CD4-positive, alpha-beta T cell treated with Interleukin-17A for 1 hour (primary cell): ENCODE measurements around the gene CLDN6.

ENCODE experiments used
- DNase-seq: peaks from one replicate; pipeline ENCODE4 v3.0.0-alpha.2; 2020

The CLDN6 gene

GRCh38 chr16:3026609-3027488 is 8.9 kb upstream of the CLDN6 start:
- no peak for DNase-seq

GRCh38 chr16:3026003-3026378 is 8.0 kb upstream of the CLDN6 start:
- no peak for DNase-seq

GRCh38 chr16:3025032-3026002 is 7.3 kb upstream of the CLDN6 start:
- no peak for DNase-seq

- peak; percentile 96 for DNase-seq
Observed at GRCh38 chr16:3023669-3024478, 5.9 kb upstream of the CLDN6 start, which contains the start of the genes HCFC1R1 and THOC6. HCFC1R1 (minus strand) TSS chr16:3023942; CDS start chr16:3023941, 1 bp downstream. THOC6 (plus strand) TSS chr16:3024035; CDS start chr16:3024327, 292 bp downstream.

GRCh38 chr16:3023415-3023668 is 5.4 kb upstream of the CLDN6 start:
- no peak for DNase-seq

DNA sequence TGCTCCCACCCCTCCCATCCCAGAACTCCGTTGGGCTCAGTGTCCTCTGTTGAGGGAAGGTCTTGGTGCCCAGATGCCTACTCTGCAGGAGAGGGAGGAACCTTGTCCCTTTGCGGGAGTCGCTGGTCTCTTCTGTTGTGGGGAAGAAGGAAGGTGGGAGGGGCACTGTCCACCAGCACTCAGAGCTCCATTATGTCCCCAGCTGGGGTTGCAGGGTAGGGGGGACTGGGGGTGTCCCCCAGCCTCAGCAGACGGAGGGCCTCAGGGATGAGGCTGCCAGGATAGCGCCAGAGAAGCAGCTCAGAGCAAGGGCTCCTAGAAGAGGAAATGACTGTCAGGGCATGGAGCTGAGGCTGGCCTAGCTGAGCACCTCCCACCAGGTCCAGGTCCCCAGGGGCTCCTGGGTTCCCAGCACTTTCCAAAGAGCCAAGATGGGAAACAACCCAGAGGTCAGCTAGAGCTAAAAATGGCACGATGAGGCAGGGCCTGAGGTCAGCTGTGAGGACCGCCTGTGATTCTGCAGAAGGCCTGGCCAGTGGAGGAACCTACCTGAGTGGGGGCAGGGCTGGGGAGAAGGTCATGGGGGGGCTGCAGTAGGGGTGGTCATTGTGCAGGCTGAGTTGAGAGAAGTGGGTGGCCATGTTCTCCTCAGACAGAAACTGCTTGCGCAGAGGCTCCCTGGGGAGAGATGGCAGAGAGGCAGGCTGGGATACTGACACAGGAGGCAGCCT is 4.9 kb upstream of the CLDN6 start:
- DNase-seq: no peak

DNA sequence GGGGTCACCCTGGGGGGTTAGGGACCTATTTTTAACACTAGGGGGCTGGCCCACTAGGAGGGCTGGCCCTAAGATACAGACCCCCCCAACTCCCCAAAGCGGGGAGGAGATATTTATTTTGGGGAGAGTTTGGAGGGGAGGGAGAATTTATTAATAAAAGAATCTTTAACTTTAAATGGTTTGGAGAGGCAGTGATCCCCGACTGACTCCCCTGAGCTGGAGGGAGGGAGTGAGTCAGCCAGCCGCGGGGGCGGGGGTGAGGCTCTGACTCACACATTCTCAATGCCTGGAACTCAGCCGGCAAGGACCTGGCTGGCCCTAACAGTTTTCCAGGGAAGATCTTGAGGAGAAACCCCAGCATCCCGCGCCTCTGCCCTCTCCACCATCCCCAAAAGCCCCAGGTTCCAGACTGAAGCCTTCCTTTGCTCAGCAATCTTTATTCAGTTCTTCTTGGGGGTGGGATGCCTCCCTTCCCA is 4.3 kb upstream of the CLDN6 start:
- DNase-seq: peak; percentile 67

GRCh38 chr16:3021449-3022207 is 3.6 kb upstream of the CLDN6 start:
- peak; percentile 68 for DNase-seq

DNA sequence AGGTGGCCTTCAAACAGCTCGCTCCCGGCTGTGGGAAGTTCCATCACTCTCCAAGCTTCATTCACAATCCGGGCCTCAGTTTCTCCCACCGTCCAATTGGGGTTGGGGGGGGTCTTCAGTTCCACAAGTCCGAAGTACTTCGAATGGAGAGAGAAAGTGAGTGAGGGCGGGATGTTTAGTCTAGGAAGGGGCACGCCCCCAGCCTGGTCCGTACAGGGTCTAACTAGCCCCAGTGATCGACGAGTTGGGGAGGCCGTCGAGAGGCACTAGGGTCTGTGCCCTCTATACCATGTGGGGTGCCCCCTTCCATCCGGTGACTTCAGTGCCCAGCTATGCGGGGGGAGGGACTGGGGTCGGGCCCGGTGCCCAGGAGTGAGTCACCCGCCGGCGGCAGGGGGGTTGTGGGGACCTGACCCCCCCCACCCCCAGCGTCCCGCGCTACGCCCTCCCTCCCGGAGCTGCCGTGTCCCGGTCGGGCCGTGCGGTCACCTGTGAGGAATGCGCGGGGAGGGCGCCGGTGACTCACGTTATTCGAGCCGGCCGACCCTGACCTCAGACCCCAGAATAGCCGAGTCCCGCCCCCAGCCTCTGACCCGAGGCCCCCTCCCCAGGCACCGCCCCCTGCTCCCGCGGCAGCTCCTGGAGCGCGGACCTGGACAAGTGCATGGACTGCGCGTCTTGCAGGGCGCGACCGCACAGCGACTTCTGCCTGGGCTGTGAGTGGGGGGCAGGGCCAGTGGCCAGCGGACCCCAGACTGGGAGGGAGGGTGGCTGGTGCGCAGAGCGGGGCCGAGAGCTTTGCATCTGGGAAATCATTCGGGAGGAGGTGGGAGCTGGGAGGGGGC is 2.8 kb upstream of the CLDN6 start:
- peak; percentile 72 for DNase-seq

GRCh38 chr16:3020247-3020603 is 2.2 kb upstream of the CLDN6 start, which contains the start of gene TNFRSF12A:
TNFRSF12A (plus strand) TSS chr16:3020368; CDS start chr16:3020398, 30 bp downstream.
- peak; percentile 75 for DNase-seq

DNA sequence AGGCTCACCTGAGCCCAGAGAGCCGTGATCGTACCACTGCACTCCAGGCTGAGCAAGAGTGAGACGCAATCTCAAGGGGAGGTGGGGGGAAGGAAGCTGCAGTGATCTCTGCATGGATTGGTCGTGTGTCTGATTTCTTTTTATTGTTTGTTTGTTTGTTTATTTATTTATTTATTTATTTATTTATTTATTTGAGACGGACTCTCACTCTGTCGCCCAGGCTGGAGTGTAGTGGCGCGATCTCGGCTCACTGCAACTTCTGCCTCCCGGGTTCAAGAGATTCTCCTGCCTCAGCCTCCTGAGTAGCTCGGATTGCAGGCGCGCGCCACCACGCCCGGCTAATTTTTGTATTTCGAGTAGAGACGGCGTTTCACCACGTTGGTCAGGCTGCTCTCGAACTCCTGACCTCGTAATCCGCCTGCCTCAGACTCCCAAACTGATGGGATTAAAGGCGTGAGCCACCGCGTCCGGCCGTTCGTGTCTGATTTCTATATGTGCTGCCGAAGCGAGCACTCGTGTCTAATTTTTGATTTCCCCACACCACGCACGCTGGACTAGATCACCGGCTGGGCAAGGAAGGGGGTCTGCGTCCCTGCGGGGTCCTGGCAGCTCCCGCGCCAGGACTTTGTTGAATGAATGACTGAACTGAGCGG is 1.7 kb upstream of the CLDN6 start:
- no peak for DNase-seq

- no peak for DNase-seq
Observed at GRCh38 chr16:3017344-3017743, 639 bp downstream of the CLDN6 start.

GRCh38 chr16:3015865-3016521 is 2.0 kb downstream of the CLDN6 start:
- DNase-seq: no peak

GRCh38 chr16:3014971-3015370 is 3.0 kb downstream of the CLDN6 start:
- DNase-seq: no peak

DNA sequence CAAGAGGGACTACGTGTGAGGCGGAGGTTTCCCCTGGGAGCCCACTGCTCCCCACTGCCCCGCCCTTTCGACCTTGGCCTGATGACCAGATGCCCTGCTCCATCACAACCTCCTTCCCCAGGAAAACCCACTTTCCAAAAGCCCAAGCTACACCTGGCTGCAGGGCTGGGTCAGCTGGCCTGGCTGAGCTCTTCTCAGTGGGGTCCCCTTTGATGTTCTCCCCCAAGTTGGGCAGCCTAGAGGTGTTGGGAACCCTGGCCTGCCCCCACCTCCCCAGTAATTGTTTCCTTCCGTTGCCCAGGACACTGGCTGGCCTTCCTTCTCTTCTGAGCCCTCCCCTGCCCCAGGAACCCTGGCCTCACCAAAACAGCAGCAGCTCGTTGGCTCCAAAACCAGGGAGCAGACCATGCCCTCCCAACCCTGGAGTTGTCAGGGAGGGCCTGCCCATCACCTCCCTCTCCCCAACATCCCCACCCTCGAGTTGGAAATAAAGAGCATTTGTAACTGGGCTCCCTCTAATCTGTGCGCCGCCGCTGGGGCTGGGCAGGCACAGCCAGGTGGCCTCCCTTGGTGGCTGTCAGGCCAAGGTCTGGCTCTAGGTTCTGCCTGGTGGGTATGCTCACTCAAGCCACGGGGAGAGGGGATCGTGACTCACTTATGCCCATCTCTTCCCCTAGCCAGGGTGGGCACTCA is 3.8 kb downstream of the CLDN6 start:
- DNase-seq: no peak

- DNase-seq: no peak
Observed at GRCh38 chr16:3013491-3013951, 4.5 kb downstream of the CLDN6 start.

DNA sequence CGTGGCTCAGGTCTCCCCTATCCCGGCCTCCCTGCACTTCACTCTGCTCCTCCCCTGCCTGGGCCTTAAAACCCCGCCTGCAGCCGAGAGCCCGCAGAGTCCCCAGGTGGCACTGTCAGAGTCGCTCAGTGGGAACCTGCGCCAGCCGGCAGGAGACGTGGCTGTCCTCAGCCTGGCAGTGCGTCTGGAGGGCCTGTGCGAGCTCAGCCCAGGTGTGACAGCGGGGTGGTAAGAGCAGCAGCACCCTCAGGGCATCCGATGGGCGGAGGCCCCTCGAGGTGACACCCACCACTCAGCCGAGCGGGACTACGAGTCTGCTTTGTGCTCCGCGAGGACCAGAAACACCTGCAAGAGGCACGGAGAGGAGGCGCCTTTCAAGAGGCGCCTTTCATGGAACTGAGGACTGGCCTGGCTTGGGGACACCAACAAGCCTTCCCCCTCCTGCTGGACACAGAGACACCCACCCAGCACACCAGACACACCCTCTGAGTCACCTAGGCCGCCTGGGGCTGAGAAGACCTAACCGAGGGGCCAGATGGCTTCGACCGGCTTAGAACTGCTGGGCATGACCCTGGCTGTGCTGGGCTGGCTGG is 5.1 kb downstream of the CLDN6 start, which contains the start of gene CLDN9:
Gene CLDN9, plus strand, starts transcription at position 96 of the 593 bp plus-strand sequence. Its CDS starts 440 bp downstream, at position 536.
- no peak for DNase-seq

- no peak for DNase-seq
Observed at GRCh38 chr16:3012246-3012645, 5.7 kb downstream of the CLDN6 start.
